Astrocyte of the hippocampus (primary cell): ENCODE data around the gene MRPL3.

Experiments
- DNase-seq: peaks from one replicate; pipeline ENCODE4 v3.0.0; 2011; ENCODE audit warnings: low read depth, low spot score

The MRPL3 gene

GRCh38 chr3:131502530-131503319 lies at the start of gene MRPL3:
Gene MRPL3 (minus strand): TSS chr3:131502971. CDS start chr3:131502821, 150 bp downstream.
- peak; percentile 94 for DNase-seq

GRCh38 chr3:131551761-131552160 lies 49.0 kb upstream of the MRPL3 start:
- DNase-seq, result no peak

- no peak for DNase-seq
Measured at GRCh38 chr3:131550562-131551465, 48.0 kb upstream of the MRPL3 start.

GRCh38 chr3:131549340-131549739 lies 46.6 kb upstream of the MRPL3 start:
- no peak for DNase-seq

GRCh38 chr3:131547585-131547984 lies 44.8 kb upstream of the MRPL3 start:
- DNase-seq, result no peak

GRCh38 chr3:131546441-131546840 lies 43.7 kb upstream of the MRPL3 start:
- DNase-seq, result no peak

GRCh38 chr3:131544557-131544956 lies 41.8 kb upstream of the MRPL3 start:
- no peak for DNase-seq

GRCh38 chr3:131543714-131544113 lies 40.9 kb upstream of the MRPL3 start:
- DNase-seq, result peak; percentile 89

GRCh38 chr3:131541288-131541687 lies 38.5 kb upstream of the MRPL3 start:
- no peak for DNase-seq

GRCh38 chr3:131540821-131541220 lies 38.0 kb upstream of the MRPL3 start:
- DNase-seq, result no peak

GRCh38 chr3:131540143-131540542 lies 37.4 kb upstream of the MRPL3 start:
- DNase-seq, result peak; percentile 36

- no peak for DNase-seq
Measured at GRCh38 chr3:131538968-131539367, 36.2 kb upstream of the MRPL3 start.

GRCh38 chr3:131537531-131537930 lies 34.8 kb upstream of the MRPL3 start:
- no peak for DNase-seq

- DNase-seq, result peak; percentile 27
Measured at GRCh38 chr3:131535596-131535995, 32.8 kb upstream of the MRPL3 start.

GRCh38 chr3:131535131-131535530 lies 32.4 kb upstream of the MRPL3 start:
- peak; percentile 59 for DNase-seq

- DNase-seq, result no peak
Measured at GRCh38 chr3:131532645-131533044, 29.9 kb upstream of the MRPL3 start.

GRCh38 chr3:131530843-131531242 lies 28.1 kb upstream of the MRPL3 start:
- DNase-seq, result no peak

GRCh38 chr3:131530388-131530787 lies 27.6 kb upstream of the MRPL3 start:
- DNase-seq, result no peak

- peak; percentile 80 for DNase-seq
Measured at GRCh38 chr3:131526801-131527347, 24.1 kb upstream of the MRPL3 start.

GRCh38 chr3:131518680-131519079 lies 15.9 kb upstream of the MRPL3 start:
- DNase-seq, result no peak

GRCh38 chr3:131505421-131505820 lies 2.6 kb upstream of the MRPL3 start:
- DNase-seq, result no peak

- DNase-seq, result peak; percentile 1
Measured at GRCh38 chr3:131503320-131503635, 507 bp upstream of the MRPL3 start.
